Measurements from ENCODE around the gene RANBP10.

- TF ChIP-seq EZH2 (IDR thresholded peaks at IDR 0.05) (no peak), POLR2AphosphoS5 (IDR thresholded peaks at IDR 0.05; ENCODE audit: borderline replicate concordance, low read depth, low read length) (no peak; the same call in 1 of the 2 replicates)
Measured at GRCh38 chr16:67842509-67843342, 36.4 kb upstream of the RANBP10 start.

Measured in SK-N-MC (cell line).